OCI-LY3 (cell line): Measurements from ENCODE around the gene NAV1.

Experiments
- H2AFZ ChIP-seq: fragments of 200-600, 300-600 bp; shearing (Covaris generic); 2 replicates; pipeline ENCODE4 v1.6.0; 2014; ENCODE audit warnings: antibody characterized with exemption, low read depth, low read length
- H3K27ac ChIP-seq: fragments of 200-600, 300-600 bp; sonication (generic); 2 replicates; pipeline ENCODE4 v1.5.1; 2014; ENCODE audit warnings: mild to moderate bottlenecking, low read length, moderate library complexity, mixed read lengths
- H3K27me3 ChIP-seq: fragments of 200-600, 300-600 bp; sonication (generic); 2 replicates; pipeline ENCODE4 v1.6.1; 2014; ENCODE audit warnings: low read depth, low read length, mixed read lengths
- H3K36me3 ChIP-seq: fragments of 200-600, 300-600 bp; sonication (generic); replicated peaks from 2 replicates; pipeline ENCODE3; 2014; ENCODE audit warnings: low read depth, low read length, mixed read lengths
- H3K4me1 ChIP-seq: fragments of 300-600, 200-600 bp; sonication (generic); 2 replicates; pipeline ENCODE4 v1.6.1; 2014; ENCODE audit warnings: low read length, mixed read lengths
- H3K4me2 ChIP-seq: fragments of 200-600, 300-600 bp; sonication (generic); 2 replicates; pipeline ENCODE4 v1.6.1; 2014; ENCODE audit warnings: low read length, mixed read lengths
- H3K4me3 ChIP-seq: fragments of 300-600, 200-600 bp; sonication (generic); 2 replicates; pipeline ENCODE4 v1.5.1; 2014; ENCODE audit warnings: antibody characterized with exemption, mild to moderate bottlenecking, low read length, moderate library complexity
- H3K79me2 ChIP-seq: fragments of 300-600, 200-600 bp; shearing (Covaris generic); 2 replicates; pipeline ENCODE4 v1.6.1; 2014; ENCODE audit warnings: mild to moderate bottlenecking, low read length, mixed read lengths
- H3K9ac ChIP-seq: fragments of 300-600, 200-600 bp; shearing (Covaris generic); 2 replicates; pipeline ENCODE4 v1.6.0; 2014; ENCODE audit warnings: mild to moderate bottlenecking, low read length, moderate library complexity
- H3K9me3 ChIP-seq: fragments of 200-600, 300-600 bp; shearing (Covaris generic); 2 replicates; pipeline ENCODE4 v1.6.1; 2014; ENCODE audit warnings: low read length, mixed read lengths; ENCODE audit not compliant: insufficient read depth
- H4K20me1 ChIP-seq: fragments of 200-600, 300-600 bp; sonication (generic); 2 replicates; pipeline ENCODE4 v1.6.1; 2016; ENCODE audit warnings: low read length, mixed read lengths; ENCODE audit not compliant: insufficient read depth
- EZH2phosphoT487 ChIP-seq: fragments of 200-600 bp; shearing (Covaris generic); IDR thresholded peaks from 2 replicates; pipeline ENCODE4 v1.6.1; 2018; ENCODE audit warnings: antibody characterized with exemption, mixed run types, low read depth
- TF ChIP-seq, protein P1 (sequence below): fragments of 200-600, 300-600 bp; sonication (generic); IDR thresholded peaks from 2 replicates; pipeline ENCODE4 v1.5.1; 2014; ENCODE audit warnings: antibody characterized with exemption, low read length, low read depth

Gene NAV1

DNA sequence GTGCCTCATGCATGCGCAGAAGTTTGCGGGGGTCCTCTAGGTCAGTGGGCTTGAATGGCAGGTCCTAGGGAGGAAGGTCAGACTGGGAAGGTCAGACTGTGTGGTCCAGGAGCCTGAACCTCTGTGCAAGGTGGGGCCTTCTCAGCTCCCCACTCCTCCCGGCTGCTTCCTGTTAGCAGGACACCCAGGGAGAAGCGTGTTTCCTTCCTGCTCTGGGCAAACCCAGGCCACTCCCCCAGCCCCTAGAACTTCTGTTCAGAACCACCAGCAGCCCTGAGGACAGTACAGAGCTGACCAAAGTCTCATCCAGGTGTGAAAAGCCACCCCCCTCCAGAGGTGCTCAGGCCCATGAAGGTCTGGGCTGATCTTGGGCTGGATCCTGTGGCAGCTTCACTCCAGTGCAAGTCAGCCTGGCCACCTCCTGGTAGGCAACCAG, 29.9 kb downstream of the NAV1 start:
- TF ChIP-seq, protein P1, sequence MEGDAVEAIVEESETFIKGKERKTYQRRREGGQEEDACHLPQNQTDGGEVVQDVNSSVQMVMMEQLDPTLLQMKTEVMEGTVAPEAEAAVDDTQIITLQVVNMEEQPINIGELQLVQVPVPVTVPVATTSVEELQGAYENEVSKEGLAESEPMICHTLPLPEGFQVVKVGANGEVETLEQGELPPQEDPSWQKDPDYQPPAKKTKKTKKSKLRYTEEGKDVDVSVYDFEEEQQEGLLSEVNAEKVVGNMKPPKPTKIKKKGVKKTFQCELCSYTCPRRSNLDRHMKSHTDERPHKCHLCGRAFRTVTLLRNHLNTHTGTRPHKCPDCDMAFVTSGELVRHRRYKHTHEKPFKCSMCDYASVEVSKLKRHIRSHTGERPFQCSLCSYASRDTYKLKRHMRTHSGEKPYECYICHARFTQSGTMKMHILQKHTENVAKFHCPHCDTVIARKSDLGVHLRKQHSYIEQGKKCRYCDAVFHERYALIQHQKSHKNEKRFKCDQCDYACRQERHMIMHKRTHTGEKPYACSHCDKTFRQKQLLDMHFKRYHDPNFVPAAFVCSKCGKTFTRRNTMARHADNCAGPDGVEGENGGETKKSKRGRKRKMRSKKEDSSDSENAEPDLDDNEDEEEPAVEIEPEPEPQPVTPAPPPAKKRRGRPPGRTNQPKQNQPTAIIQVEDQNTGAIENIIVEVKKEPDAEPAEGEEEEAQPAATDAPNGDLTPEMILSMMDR: no peak
- no peak for TF ChIP-seq EZH2phosphoT487
- H3K9ac ChIP-seq: no peak overlapping the region
- no peaks in the 10 kb centered on the region for H4K20me1 ChIP-seq
- no peaks in the 10 kb centered on the region for H3K9me3 ChIP-seq
- H3K79me2 ChIP-seq: no peaks in the 10 kb centered on the region
- H3K4me3 ChIP-seq: no peak overlapping the region
- no peaks in the 10 kb centered on the region for H3K27me3 ChIP-seq
- peaks cover 17% of the 10 kb centered on the region for H3K4me1 ChIP-seq
- no peak overlapping the region for H3K4me2 ChIP-seq
- H2AFZ ChIP-seq: no peak overlapping the region
- no peak overlapping the region for H3K27ac ChIP-seq
- H3K36me3 ChIP-seq: no peaks in the 10 kb centered on the region

DNA sequence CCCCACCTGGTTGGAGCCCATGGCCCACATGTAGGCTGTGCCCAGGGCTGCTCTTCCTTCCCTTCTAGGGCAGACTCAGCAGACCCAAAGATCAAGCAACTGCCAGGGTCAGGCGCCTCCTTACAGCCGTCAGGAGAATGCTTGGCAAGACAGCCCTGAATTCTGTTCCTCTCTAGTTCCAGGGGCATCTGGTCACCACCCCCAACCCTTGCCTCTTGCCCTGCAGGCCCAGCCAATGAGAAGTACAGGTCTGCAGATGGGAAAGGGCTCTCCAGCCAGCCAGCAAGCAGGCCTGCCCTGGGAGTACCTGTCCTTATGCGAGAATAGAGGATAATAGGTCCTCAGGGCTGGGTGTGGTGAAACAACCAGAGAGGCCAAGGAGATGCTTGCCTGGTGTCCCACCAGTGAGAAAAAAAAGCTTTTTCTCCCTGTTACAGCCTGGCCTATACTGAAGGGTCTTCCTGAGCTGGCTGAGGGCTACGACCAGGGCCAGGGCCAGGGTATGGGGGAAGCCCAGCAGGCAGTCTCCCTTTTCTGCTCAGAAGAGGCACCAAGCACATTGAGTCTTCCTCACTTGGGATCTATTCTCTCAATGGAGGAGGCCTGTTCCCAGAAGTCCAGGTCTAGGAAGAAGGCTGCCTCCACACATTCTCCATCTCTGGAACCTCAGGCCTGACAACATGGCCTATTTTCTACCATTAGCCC, 31.4 kb downstream of the NAV1 start:
- no peaks in the 10 kb centered on the region for H4K20me1 ChIP-seq
- H2AFZ ChIP-seq: no peak overlapping the region
- H3K27me3 ChIP-seq: no peaks in the 10 kb centered on the region
- no peaks in the 10 kb centered on the region for H3K9me3 ChIP-seq
- peak overlapping the region; percentile 31; the same call in 1 of the 2 replicates for H3K27ac ChIP-seq
- H3K4me2 ChIP-seq: no peak overlapping the region
- TF ChIP-seq, protein P1: no peak
- no peak overlapping the region for H3K9ac ChIP-seq
- no peaks in the 10 kb centered on the region for H3K79me2 ChIP-seq
- no peak overlapping the region for H3K4me3 ChIP-seq
- no peaks in the 10 kb centered on the region for H3K36me3 ChIP-seq
- peaks cover 17% of the 10 kb centered on the region for H3K4me1 ChIP-seq

DNA sequence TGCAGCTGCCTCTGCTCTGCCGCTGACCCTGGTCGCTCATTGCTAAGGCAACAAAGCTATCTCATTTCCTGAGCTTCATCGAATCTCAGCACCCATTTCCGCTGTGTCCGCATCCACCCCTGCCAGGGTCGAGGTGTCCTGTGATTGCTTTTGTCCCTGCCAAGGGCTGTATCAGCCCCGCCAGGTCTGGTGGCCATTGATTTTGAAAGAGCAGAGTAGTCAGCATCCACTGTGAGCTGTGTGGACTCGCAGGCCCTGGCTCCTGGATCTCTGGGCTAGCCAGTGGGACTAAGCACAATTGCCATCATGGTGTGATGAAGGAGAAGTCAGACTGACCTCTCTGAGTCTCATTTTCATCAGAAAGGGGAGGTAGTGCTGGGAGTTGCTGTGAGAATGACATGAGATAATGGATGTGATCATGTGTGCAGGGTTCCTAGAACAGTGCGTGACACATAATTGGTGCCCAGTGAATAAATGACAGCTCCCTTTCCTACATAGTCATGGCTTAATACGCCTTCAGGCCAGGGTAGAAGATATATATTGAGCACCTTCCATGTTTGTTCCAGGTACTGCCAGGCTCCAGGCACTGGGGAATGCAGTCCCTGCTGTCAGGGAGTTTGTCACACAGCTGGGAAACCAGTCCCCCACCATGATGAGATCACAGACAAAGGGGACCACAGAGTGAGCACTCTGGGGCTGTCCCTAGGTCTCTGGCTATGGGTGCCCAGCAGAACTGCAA, 32.1 kb downstream of the NAV1 start:
- no peaks in the 10 kb centered on the region for H4K20me1 ChIP-seq
- no peak overlapping the region for H2AFZ ChIP-seq
- peaks cover 4% of the 10 kb centered on the region for H3K27me3 ChIP-seq
- no peak overlapping the region for H3K4me3 ChIP-seq
- peaks cover 17% of the 10 kb centered on the region for H3K4me1 ChIP-seq
- TF ChIP-seq EZH2phosphoT487: no peak
- TF ChIP-seq, protein P1: no peak
- no peaks in the 10 kb centered on the region for H3K79me2 ChIP-seq
- no peaks in the 10 kb centered on the region for H3K36me3 ChIP-seq
- peak overlapping the region; percentile 23 for H3K4me2 ChIP-seq
- H3K9ac ChIP-seq: no peak overlapping the region
- H3K27ac ChIP-seq: peak overlapping the region; percentile 31; the same call in 1 of the 2 replicates
- no peaks in the 10 kb centered on the region for H3K9me3 ChIP-seq

DNA sequence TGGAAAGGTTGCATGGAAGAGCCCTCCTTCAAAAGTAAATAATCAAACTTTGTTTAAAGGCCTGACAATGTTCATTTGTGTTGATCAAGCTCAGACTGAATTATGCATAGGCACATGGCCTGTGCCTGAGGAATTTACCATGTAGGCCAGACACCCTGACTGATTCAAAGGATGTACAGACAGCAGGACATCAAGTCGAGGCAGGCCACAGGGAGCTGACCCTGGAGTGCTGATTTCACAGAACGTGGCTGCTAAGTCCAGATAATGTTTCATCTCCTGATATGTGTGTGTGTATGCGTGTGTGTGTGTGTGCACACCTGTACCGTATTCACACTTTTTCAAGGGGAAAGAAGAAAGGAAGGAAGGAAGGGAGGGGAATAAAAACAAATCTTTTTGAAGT, 34.1 kb downstream of the NAV1 start:
- H3K9me3 ChIP-seq: no peaks in the 10 kb centered on the region
- peaks cover 8% of the 10 kb centered on the region for H3K27me3 ChIP-seq
- H3K36me3 ChIP-seq: no peaks in the 10 kb centered on the region
- peaks cover 17% of the 10 kb centered on the region for H3K4me1 ChIP-seq
- no peak overlapping the region for H3K4me2 ChIP-seq
- no peak overlapping the region for H3K4me3 ChIP-seq
- no peak for TF ChIP-seq EZH2phosphoT487
- TF ChIP-seq, protein P1: no peak
- H3K9ac ChIP-seq: no peak overlapping the region
- H3K79me2 ChIP-seq: no peaks in the 10 kb centered on the region
- H2AFZ ChIP-seq: no peak overlapping the region
- no peak overlapping the region for H3K27ac ChIP-seq
- no peaks in the 10 kb centered on the region for H4K20me1 ChIP-seq
